GM21528 (cell line): Measurements from ENCODE around the gene MIF4GD.
"Not testable (repeated sequence)": the region's sequence is repeated elsewhere in the genome, so short reads cannot be mapped to it uniquely, and the experiment has no call there.

ENCODE experiments used
- ATAC-seq: cut with Tn5 transposase; IDR thresholded peaks from one replicate; pipeline ENCODE4 v1.9.1; 2021; ENCODE audit warnings: mild to moderate bottlenecking, moderate library complexity; ENCODE audit not compliant: unreplicated experiment, low FRiP score

MIF4GD gene

DNA sequence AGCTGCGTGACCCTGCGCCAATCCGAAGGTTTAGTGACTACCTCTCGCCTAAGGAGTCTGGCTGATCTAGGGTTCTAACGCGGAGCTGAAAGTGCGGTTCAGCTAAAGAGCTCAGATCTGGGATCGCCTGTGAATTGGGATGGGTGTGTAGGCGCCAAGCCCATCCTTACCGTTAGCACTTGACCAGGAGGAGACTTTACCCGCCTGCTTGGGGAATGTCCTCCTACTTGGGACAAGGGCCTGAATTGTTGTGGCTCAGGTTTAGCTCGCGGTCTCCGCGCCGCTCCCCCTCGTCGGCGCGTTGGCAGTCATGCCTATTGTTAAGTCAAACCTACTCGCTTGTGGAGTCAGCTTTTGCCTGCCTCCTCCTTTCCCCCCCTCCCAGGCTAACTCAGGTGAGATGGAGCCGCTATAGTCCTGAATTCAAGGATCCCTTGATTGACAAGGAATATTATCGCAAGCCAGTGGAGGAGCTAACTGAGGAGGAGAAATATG is 8.9 kb downstream of the MIF4GD start:
- ATAC-seq = no peak

DNA sequence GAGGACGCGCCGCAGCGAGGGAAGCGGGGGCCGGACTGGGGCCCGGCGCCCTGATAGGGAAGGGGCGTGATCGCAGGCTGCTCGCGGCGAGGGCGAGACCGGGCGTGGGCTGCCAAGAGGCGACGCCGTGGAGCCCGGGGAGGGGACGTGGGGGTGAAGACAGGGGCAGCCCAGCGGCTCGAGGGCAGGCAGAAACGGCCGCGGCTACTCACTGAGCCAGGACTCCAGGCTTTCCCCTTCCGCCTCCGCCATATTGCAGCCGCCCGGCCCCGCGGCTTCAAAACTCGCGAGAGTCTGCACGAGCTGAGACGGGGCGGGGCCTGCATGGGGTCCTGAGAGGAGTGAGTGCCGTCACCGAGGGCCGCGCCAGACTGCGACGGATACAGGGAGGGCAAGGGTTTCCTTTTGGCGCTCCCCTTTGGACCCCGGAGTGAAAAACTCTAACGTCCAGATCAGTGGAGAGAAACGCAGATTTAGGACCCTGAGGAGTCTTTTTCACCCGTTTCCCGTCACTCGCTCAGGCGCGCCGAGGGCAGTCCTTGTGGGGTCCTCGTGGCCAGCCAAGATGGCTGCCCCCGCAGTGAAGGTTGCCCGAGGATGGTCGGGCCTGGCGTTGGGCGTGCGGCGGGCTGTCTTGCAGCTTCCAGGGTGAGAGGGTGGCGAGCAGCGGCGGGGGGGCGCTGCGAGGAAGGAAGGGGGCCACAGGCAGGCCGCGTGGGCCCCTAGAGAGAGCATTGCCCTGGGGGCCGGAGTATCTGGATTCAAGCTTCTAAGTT is 9.5 kb downstream of the MIF4GD start, which contains the start of the genes GGA3 and MRPS7:
TSS of gene GGA3 (minus strand) at position 271 of the 776 bp plus-strand sequence. CDS start at position 252, 19 bp downstream.
TSS of gene MRPS7 (plus strand) at position 544 of the 776 bp plus-strand sequence. CDS start at position 566, 22 bp downstream.
- ATAC-seq = peak; percentile 86

DNA sequence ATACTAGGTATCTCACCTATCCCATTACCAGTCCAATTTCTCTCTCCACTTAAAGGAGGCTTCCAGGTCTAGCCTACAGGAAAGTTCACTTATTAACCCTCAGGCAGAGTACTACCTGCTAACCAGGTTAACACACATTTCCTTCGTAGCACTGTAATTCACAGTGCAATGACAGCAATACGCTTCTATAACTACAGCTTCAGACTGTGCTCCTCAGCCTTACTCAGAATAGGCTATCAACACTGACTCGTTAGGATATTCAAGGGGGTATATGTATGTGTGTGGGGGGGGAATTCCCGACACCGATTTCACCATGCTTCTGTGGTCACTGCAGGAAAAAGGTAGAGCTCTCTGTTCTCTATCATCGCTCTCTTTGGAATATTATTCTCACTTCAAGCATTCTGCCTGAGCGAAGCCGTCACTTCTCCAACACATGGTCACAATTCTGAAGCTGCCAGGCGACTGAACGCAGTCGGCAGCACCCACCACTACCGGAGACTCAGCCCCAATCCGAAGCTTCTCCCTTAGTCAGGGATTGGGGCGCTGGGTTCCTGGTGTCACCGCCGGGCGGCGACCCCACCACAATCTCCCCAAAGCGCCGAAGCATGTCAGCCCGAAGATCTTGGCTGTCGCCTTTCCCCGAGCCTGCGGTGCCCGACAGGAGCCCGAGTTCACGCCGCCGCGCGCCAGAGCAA is 10.2 kb downstream of the MIF4GD start:
- ATAC-seq = peak; percentile 29

DNA sequence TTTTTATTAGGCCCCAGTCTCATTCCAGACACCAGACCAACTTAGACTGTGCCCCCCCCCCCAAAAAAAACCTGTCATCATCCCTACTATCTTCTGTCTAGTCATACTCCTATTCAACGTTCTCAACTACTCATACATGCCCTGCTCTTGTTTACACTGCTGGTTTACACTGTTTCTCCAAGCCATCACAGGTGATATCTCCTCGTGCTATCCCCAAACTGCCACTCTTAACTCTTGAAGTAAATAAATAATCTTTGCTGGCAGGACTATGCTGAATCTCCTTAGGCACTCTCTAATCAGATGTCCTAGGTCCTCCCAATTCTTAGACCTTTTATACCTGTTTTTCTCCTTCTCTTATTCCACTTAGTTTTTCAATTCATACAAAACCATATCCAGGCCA is 13.8 kb downstream of the MIF4GD start:
- ATAC-seq = not testable (repeated sequence)

DNA sequence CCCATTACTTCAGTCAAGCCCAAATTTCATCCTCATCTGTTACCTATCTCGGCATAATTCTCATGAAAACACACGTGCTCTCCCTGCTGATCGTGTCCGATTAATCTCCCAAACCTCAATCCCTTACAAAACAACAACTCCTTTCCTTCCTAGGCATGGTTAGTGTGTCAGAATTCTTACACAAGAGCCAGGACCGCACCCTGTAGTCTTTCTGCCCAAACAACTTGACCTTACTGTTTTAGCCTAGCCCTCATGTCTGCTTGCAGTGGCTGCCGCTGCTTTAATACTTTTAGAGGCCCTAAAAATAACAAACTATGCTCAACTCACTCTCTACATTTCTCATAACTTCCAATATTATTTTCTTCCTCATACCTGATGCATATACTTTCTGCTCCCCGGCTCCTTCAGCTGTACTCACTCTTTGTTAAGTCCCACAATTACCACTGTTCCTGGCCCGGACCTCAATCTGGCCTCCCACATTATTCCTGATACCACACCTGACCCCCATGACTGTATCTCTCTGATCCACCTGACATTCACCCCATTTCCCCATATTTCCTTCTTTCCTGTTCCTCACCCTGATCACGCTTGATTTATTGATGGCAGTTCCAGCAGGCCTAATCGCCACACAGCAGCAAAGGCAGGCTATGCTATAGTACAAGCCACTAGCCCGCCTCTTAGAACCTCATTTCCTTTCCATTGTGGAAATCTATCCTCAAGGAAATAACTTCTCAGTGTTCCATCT is 14.9 kb downstream of the MIF4GD start:
- ATAC-seq = not testable (repeated sequence)

DNA sequence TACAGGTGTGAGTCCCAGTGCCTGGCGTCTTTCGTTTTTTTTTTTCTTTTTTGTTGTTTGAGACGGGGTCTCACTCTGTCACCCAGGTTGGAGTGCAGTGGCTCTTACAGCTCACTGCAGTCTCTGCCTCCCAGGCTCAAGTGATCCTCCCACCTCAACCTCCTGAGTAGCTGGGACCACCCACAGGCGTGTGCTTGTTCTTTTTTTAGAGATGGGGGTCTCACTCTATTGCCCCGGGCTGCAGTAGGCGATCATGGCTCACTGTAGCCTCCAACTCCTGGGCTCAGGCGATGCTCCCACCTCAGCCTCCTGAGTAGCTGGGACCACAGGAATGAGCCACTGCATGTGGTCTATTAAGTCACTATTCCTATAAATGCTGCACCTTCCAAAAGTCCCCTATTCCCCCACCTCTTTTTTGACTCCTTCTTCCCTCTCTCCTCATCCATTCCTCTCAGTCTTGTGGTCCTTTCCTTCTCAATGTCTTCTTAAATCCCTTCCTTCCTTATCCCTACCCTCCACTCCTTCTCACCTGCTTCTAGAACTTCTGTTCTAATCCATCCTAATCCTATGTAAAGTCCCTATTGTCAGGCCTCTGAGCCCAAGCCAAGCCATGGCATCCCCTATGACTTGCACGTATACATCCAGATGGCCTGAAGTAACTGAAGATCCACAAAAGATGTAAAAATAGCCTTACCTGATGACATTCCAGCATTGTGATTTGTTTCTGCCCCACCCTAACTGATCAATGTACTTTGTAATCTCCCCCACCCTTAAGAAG is 18.8 kb downstream of the MIF4GD start:
- no peak for ATAC-seq

DNA sequence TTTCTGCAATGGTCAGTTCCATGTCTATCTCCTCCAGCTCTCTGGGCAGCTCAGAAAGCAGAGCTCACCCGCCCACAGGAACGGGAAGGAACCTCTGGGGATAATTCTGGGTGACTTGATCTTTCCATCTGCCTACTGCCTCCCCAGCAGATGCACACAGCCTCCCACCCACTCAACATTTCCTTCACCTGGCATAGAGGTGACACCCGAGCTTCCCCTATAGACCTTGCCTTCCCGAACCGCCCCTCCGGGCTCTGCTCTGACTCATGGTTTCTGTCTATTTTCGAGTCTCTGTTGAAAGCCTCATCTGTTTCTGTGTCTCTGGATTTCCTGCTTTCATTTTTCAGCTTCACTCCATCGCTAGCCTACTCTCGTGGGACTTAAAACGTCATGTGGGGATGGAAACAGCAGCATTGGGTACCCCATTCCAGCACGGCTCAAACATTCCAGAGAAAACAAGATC is 21.0 kb downstream of the MIF4GD start:
- ATAC-seq = peak; percentile 75

DNA sequence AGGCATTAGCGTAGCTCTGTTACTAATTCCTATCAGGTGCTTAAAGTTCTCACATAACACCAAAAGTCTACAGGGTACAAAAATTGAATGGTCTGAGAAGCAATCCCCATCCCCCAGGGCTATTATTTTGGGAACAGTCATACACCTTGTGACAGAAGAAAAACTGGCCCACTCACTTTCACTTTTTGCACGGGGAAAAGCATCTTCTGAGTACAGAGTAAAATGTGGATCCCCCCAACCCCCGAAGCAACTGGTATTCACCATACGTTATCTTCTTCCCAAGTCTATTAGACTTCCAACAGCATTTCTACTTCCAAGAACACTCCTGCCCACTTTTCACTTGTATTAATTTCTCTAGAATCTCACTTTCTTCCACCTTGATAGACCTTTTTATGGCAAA is 21.5 kb downstream of the MIF4GD start:
- ATAC-seq = no peak

DNA sequence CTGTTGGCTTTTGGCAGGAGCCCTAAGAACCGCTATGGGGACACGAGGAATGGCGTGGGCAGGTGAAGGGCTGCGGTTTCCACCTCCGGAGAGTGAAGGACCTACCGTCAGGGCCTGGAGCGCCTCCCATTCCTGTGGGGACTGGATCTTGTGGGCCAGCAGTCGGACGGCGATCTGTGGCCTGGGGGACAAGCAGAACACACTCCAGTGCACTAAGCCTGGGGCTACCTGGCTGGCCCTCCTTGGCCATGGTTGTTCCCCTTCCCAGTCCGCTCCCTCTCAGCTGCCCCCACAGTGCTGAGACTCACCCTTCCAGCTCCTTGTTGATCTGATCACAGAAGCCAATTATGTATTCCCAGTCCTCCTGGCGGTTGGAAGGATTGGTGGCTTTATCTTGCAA is 24.6 kb downstream of the MIF4GD start:
- no peak for ATAC-seq

DNA sequence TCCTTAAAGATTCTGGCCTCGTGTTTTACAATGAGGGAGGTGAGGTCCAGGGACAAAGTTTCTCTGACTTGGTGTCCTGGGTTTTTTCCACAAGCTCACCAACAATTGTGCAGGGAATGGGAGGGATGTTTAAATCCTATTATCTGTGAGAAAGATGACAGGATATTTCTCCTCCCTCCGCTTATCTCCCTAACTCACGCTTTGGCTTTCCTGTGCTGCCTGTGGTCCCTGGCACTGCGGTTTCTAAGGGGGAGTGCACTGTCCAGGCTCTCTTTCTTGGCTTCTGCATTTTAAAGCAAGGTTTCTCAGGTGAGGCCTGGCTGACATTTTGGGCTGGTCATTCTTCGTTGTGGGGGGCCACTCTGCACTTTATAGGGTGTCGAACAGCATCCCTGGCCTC is 26.0 kb downstream of the MIF4GD start:
- no peak for ATAC-seq

DNA sequence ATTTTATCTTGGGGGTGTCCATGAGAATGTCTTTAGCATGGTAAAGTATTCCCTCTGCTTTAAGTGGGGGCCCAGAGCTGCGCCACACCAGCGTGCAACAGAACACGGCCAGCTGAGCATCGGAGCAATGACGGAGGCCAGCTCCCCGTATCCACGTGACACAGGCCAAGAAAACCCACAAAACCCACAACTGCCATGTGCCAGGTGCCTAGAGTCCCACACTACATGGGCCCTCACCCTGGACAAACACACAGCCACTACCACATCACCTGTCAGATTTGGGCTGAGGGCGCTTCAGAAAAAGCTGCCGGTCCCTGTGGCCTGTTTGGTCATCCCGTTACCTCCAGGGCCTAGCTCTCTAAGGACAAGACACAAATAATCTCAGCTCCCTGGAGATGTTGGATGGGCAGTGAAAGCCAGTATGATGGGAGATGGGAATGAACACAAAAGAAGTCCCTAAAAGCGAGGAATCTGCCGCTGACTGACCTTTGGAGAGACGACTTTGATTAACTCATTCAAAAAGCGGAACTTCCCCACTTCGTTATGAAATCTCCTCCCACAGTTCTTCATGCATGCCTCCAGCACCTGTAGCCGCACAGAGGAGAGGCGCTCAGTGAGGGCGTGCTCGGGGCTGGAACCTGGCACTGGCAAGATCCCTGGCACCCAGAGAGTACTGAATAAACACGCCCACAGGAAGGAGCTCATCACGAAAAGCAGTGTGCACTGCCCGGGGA is 26.7 kb downstream of the MIF4GD start:
- no peak for ATAC-seq

DNA sequence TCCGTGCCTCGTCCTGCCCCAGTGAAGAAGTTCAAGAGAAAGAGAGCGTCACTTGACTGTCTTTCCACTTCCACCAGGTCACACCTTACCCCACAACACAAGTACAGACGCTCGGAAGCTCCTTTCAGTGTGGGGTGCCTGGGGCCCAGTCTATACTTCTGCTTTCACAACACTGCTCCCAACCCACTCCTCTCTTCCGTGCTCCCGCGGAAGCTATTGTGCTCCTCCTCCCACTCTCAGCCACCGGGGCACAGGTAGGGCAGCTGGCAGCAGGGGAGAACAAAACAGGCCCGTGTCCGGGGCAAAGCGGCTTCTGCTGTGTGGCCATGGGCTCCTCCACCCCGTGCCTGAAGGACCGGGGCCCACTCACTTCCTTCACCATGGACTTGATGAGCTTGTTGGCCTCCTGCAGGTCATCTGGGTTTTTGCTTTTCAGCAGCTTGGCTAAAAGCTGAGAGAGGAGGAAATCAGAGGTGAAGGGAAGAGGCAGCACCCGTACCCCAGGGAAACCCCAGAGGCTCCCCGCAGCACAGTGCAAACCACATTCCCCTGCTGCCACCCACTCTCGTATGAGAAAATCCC is 28.5 kb downstream of the MIF4GD start:
- no peak for ATAC-seq

DNA sequence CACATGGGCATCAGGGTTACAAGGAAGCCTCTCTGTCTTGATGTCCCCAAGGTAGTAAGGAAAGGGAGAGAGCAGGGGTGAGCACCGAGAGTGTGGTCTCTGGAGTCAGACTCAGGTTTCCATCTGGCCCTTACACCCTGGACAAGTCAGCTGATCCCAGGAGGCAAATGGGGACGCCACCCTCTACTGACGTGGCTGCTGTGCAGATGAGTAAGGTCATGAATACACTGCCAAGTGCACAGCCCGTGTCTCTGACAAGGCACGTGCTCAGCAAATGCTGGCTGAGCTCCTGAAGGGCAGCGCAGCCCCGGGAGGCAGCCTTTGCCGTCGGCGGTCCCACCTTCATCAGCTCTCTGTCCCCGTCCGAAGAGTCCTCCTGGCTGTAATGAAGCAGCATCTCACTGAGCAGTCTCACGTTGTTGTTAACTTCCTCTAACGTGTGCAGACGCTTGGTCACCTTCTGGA is 29.0 kb downstream of the MIF4GD start:
- no peak for ATAC-seq

DNA sequence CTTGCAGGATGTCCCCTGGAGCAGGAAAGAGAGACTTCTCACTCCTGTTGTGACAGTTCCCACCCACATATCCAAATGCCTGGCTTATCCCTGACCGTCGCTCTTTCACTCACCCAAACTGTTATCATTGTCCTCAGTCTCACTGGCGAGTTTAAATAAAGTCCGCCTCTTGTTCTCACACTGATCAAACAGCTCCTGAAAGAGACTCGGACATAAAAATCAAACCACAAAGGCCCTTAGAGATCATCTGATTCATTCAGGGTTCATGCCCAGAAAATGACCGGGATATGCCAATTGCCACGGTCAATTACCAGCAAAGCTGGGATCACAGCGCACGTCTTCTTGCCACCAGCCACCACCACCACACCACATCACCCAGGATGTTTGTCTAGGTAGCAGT is 29.5 kb downstream of the MIF4GD start:
- no peak for ATAC-seq

DNA sequence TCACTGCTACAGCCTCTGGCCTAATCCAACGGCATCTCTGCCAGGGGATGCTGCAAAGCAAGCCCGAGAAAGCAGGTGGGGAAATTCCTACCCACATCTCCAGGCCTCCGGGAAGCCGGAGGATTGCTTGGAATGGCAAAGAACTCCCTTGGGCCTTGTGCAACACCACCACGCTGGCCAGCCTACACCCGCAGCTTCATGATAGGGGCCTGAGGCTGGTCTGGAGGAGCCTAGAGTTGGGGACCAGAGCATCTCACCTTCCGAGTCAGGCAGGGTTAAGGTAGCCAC is 29.9 kb downstream of the MIF4GD start:
- no peak for ATAC-seq

DNA sequence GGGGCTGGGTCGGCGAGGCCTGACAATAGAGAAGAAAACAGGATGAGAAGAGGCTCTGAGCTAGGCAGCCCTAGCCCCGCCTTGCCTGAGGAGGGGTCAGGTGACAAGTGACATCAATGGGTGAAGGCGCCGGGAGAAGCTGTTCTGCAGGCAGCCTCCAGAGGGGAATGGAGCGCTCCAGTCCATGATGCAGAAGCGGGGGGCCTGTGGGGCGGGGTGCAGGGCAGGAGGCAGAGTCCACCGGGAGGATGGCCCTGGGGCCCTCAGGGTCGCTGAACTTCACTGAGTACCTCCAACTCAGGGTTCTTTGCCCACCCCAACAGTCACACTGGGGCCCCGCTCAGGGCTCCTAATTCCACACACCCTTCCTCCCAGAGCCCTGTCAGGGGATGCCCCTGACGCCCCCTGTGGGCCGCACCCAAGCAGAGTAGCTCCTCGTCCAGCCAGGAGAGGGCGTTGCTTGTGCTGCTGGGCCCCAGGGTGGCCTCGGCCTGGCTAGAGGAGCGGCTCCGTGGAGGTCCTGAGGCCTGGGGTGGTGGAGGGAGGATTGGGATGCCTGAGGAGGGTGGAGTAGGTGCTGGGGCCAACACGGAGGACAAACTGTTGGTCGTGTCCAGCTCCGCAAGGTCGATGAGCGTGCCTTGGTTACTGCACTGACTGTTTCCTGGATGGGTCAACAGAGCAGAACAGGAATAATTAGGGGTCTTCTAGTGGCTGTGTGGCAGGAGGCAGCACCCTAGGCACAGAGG is 30.5 kb downstream of the MIF4GD start:
- ATAC-seq = no peak

DNA sequence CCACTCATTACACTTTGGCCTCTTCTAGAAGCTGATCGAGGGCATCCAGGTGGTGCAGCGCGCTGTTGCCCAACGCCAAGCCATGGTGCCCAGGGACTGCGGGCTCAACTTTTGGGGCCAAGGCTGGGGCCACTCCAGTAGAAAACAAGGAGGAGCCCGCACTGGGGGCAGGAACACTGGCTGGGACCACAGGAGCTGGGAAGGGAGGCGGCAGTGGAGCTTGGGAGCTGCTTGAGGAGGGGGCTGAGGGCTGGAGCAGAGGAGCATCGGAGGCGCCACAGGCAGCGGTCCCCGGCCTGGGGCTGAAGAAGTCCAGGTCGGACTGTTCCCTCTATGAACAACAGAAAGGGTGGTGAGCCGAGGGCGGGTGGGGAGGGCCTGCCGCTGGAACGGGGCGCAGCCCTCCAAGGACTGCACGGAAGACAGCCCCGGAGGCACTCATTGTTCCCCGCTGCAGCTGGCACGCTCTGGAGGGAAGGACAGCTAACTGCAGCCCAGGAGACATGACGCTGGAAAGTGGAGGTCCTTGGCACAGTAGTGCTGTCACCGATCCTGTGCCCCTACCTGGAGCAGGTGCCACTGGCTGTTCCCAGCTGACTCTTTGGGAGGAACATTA is 31.1 kb downstream of the MIF4GD start:
- ATAC-seq = no peak

DNA sequence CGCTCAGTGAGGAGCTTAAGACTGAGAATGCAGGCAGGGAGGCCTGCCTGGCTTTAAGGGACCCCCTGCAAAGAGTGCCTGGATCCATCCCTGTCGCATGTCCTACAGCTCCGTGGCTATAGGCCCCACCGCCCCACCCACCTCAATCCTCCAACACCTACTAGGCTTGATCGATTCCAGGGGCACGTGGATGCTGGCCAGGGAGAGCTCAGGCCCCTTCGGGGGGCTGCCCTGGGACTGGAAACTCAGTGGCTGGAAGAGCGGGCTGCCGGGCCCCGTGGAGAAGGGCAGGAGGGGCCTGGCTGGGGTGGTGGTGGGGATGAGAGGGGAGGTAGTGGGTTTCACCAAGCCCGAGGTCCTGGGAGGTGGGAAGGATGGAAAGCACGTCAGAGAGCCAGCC is 31.8 kb downstream of the MIF4GD start:
- no peak for ATAC-seq
